HUES48 (cell line): ENCODE measurements around the gene RAB40B.

Experiments
- H3K27ac ChIP-seq: one replicate; pipeline ENCODE4 v1.7.0; 2013; ENCODE audit warnings: low read depth, low read length, inconsistent platforms
- H3K27me3 ChIP-seq: 2 replicates; pipeline ENCODE4 v1.6.1; 2013; ENCODE audit warnings: mild to moderate bottlenecking, low read length; ENCODE audit not compliant: control insufficient read depth, insufficient read depth
- H3K36me3 ChIP-seq: 2 replicates; pipeline ENCODE4 v1.6.1; 2013; ENCODE audit warnings: low read length; ENCODE audit not compliant: control insufficient read depth, insufficient read depth
- H3K4me1 ChIP-seq: 2 replicates; pipeline ENCODE4 v1.6.1; 2013; ENCODE audit warnings: mild to moderate bottlenecking, low read length; ENCODE audit not compliant: control insufficient read depth, insufficient read depth
- H3K4me3 ChIP-seq: 2 replicates; pipeline ENCODE4 v1.5.1; 2013; ENCODE audit warnings: mild to moderate bottlenecking, low read depth, low read length
- H3K9ac ChIP-seq: 2 replicates; pipeline ENCODE4 v1.6.1; 2013; ENCODE audit warnings: mild to moderate bottlenecking, low read depth, low read length, moderate library complexity
- H3K9me3 ChIP-seq: 2 replicates; pipeline ENCODE4 v1.6.1; 2013; ENCODE audit warnings: low read length; ENCODE audit not compliant: control insufficient read depth, insufficient read depth

RAB40B gene

GRCh38 chr17:82664276-82664575 is 34.3 kb downstream of the RAB40B start:
- no peak overlapping the region for H3K4me3 ChIP-seq
- H3K4me1 ChIP-seq, result no peaks in the 10 kb centered on the region
- no peak overlapping the region for H3K9ac ChIP-seq
- H3K27me3 ChIP-seq, result no peaks in the 10 kb centered on the region
- H3K9me3 ChIP-seq, result no peaks in the 10 kb centered on the region
- H3K36me3 ChIP-seq, result no peaks in the 10 kb centered on the region
- no peak overlapping the region for H3K27ac ChIP-seq

- Histone ChIP-seq H3K27me3 (no peaks in the 10 kb centered on the region), H3K4me1 (no peaks in the 10 kb centered on the region), H3K27ac (no peak overlapping the region)
These were observed 34.9 kb downstream of the RAB40B start for GRCh38 chr17:82663381-82664275.

GRCh38 chr17:82662711-82663261 is 35.7 kb downstream of the RAB40B start:
- Histone ChIP-seq H3K27me3 (no peaks in the 10 kb centered on the region), H3K4me1 (no peaks in the 10 kb centered on the region), H3K36me3 (no peaks in the 10 kb centered on the region), H3K27ac (no peak overlapping the region), H3K9me3 (no peaks in the 10 kb centered on the region), H3K4me3 (no peak overlapping the region), H3K9ac (no peak overlapping the region)

More at GRCh38 chr17:82663381-82664275, 34.9 kb downstream of the RAB40B start:
- Histone ChIP-seq H3K36me3 (no peaks in the 10 kb centered on the region), H3K9ac (no peak overlapping the region), H3K4me3 (no peak overlapping the region), H3K9me3 (no peaks in the 10 kb centered on the region)

- Histone ChIP-seq H3K36me3 (no peaks in the 10 kb centered on the region), H3K27ac (no peak overlapping the region), H3K4me3 (no peak overlapping the region), H3K9me3 (no peaks in the 10 kb centered on the region), H3K9ac (no peak overlapping the region), H3K4me1 (no peaks in the 10 kb centered on the region), H3K27me3 (no peaks in the 10 kb centered on the region)
These were observed 36.5 kb downstream of the RAB40B start for GRCh38 chr17:82661717-82662683.

- Histone ChIP-seq H3K9me3 (no peaks in the 10 kb centered on the region), H3K27ac (no peak overlapping the region), H3K4me3 (no peak overlapping the region), H3K36me3 (no peaks in the 10 kb centered on the region), H3K27me3 (no peaks in the 10 kb centered on the region), H3K9ac (no peak overlapping the region), H3K4me1 (no peaks in the 10 kb centered on the region)
These were observed 38.6 kb downstream of the RAB40B start for GRCh38 chr17:82659886-82660285.

GRCh38 chr17:82658796-82659452 is 39.6 kb downstream of the RAB40B start:
- no peaks in the 10 kb centered on the region for H3K36me3 ChIP-seq
- no peaks in the 10 kb centered on the region for H3K27me3 ChIP-seq
- no peak overlapping the region for H3K4me3 ChIP-seq
- H3K27ac ChIP-seq, result no peak overlapping the region
- no peaks in the 10 kb centered on the region for H3K4me1 ChIP-seq
- no peaks in the 10 kb centered on the region for H3K9me3 ChIP-seq
- H3K9ac ChIP-seq, result no peak overlapping the region

GRCh38 chr17:82658331-82658730 is 40.2 kb downstream of the RAB40B start:
- no peaks in the 10 kb centered on the region for H3K27me3 ChIP-seq
- no peaks in the 10 kb centered on the region for H3K36me3 ChIP-seq
- H3K4me3 ChIP-seq, result no peak overlapping the region
- H3K9me3 ChIP-seq, result no peaks in the 10 kb centered on the region
- no peak overlapping the region for H3K27ac ChIP-seq
- no peaks in the 10 kb centered on the region for H3K4me1 ChIP-seq
- no peak overlapping the region for H3K9ac ChIP-seq

GRCh38 chr17:82657926-82658325 is 40.6 kb downstream of the RAB40B start:
- Histone ChIP-seq H3K27me3 (no peaks in the 10 kb centered on the region), H3K9ac (no peak overlapping the region), H3K27ac (no peak overlapping the region), H3K4me1 (no peaks in the 10 kb centered on the region), H3K4me3 (no peak overlapping the region), H3K9me3 (no peaks in the 10 kb centered on the region), H3K36me3 (no peaks in the 10 kb centered on the region)

GRCh38 chr17:82656266-82656665 is 42.2 kb downstream of the RAB40B start:
- no peak overlapping the region for H3K9ac ChIP-seq
- H3K9me3 ChIP-seq, result no peaks in the 10 kb centered on the region
- H3K36me3 ChIP-seq, result no peaks in the 10 kb centered on the region
- H3K4me1 ChIP-seq, result no peaks in the 10 kb centered on the region
- H3K27ac ChIP-seq, result no peak overlapping the region
- no peak overlapping the region for H3K4me3 ChIP-seq
- no peaks in the 10 kb centered on the region for H3K27me3 ChIP-seq

GRCh38 chr17:82655523-82655922 is 43.0 kb downstream of the RAB40B start:
- no peaks in the 10 kb centered on the region for H3K27me3 ChIP-seq
- no peaks in the 10 kb centered on the region for H3K9me3 ChIP-seq
- no peak overlapping the region for H3K27ac ChIP-seq
- H3K9ac ChIP-seq, result no peak overlapping the region
- no peaks in the 10 kb centered on the region for H3K36me3 ChIP-seq
- H3K4me3 ChIP-seq, result no peak overlapping the region
- no peaks in the 10 kb centered on the region for H3K4me1 ChIP-seq
